Activated T-cell treated with anti-CD3 and anti-CD28 coated beads, Interleukin-2, amount 50 U/mL, for 24 hours (primary cell): ENCODE data around the gene TRPM4.
"Not testable (repeated sequence)": the region's sequence is repeated elsewhere in the genome, so short reads cannot be mapped to it uniquely, and the experiment has no call there.

Source experiments
- DNase-seq: peaks from one replicate; pipeline ENCODE4 v3.0.0-alpha.2; 2020
- H3K27ac Mint-ChIP-seq: 2 replicates; pipeline ENCODE4 v1.8.0; 2020; ENCODE audit warnings: mild to moderate bottlenecking, mixed read lengths
- H3K27me3 Mint-ChIP-seq: 2 replicates; pipeline ENCODE4 v1.8.0; 2020; ENCODE audit warnings: mixed read lengths
- H3K36me3 Mint-ChIP-seq: 2 replicates; pipeline ENCODE4 v1.8.0; 2020; ENCODE audit warnings: low read depth, mixed read lengths
- H3K4me1 Mint-ChIP-seq: 2 replicates; pipeline ENCODE4 v1.8.0; 2020; ENCODE audit warnings: low read depth, mixed read lengths
- H3K4me3 Mint-ChIP-seq: 2 replicates; pipeline ENCODE4 v1.8.0; 2020; ENCODE audit warnings: mild to moderate bottlenecking, moderate library complexity, mixed read lengths
- H3K9me3 Mint-ChIP-seq: 2 replicates; pipeline ENCODE4 v1.8.0; 2020; ENCODE audit warnings: mixed read lengths

The TRPM4 gene

DNA sequence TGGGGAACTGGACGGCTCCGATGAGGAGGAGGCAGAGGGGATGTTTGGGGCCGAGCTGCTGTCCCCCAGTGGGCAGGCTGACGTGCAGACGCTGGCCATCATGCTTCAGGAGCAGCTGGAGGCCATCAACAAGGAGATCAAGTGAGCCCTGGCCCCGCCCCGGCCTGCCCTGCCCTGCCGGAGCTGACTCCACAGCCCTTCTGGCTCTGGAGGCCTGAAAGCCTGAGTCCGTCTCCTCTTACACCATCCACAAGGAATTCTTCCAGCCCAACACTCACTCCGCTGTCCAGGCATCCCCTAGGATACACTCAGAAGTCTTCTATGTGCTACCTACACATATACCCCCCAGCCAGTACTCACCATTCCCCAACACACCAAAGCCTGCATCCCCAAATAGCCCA lies 20.8 kb upstream of the TRPM4 start:
- Mint-ChIP-seq H3K4me1 (peaks cover 16% of the 10 kb centered on the region), H3K27me3 (peaks cover 8% of the 10 kb centered on the region), H3K9me3 (no peaks in the 10 kb centered on the region), H3K4me3 (no peak overlapping the region), H3K36me3 (no peaks in the 10 kb centered on the region), H3K27ac (no peak overlapping the region)
- no peak for DNase-seq

DNA sequence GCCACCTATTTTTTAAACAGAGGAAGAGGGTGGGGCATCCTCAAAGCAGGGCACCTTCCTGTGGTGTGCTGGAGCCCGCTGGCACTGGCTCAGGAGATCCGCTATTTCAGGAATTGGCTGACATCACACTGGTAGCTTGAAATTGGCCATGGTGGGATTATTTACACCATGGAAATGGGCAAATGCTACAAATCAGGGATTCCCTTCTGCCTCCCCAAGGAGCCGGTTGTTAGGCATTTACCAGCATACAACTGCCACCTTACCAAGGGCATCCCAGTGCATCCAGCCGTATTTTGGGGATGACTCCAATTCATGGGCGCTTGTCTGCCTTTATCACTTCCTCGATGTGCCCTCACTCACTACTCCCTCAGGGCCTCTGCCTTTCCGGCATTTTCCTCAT lies 16.6 kb upstream of the TRPM4 start:
- peaks cover 20% of the 10 kb centered on the region for H3K27me3 Mint-ChIP-seq

GRCh38 chr19:49141352-49141751 lies 16.2 kb upstream of the TRPM4 start:
- peaks cover 18% of the 10 kb centered on the region for H3K4me1 Mint-ChIP-seq
- H3K4me3 Mint-ChIP-seq = no peak overlapping the region
- no peak for DNase-seq

More for the DNA sequence above, 16.6 kb upstream of the TRPM4 start:
- Mint-ChIP-seq H3K36me3 (no peaks in the 10 kb centered on the region), H3K4me3 (no peak overlapping the region), H3K9me3 (no peaks in the 10 kb centered on the region), H3K4me1 (peaks cover 18% of the 10 kb centered on the region), H3K27ac (no peak overlapping the region)
- no peak for DNase-seq

DNA sequence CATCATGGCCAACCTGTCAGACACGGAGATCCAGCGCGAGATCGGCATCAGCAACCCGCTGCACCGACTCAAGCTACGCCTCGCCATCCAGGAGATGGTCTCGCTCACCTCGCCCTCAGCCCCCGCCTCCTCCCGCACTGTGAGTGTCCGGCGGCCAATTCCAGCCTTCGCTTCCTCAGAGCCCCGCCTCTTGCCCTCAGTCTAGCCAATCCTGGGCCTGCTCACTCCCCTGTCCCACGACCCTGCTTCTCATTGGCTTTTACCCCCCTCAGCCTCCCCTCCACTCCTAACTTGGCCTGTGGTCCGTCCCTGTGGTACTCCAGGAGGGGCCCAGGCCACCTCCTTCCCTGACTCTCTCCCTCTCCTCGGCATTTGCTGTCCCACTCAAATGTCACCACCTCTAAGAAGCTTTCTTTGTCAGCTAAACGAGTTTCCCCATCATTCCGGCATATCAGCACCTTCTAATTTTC lies 14.7 kb upstream of the TRPM4 start:
- peak; percentile 76 for DNase-seq
- no peak overlapping the region for H3K27ac Mint-ChIP-seq

More at GRCh38 chr19:49141352-49141751, 16.2 kb upstream of the TRPM4 start:
- Mint-ChIP-seq H3K27ac (no peak overlapping the region), H3K9me3 (no peaks in the 10 kb centered on the region), H3K27me3 (peaks cover 24% of the 10 kb centered on the region), H3K36me3 (no peaks in the 10 kb centered on the region)

GRCh38 chr19:49145573-49146407 lies 11.8 kb upstream of the TRPM4 start:
- peak; percentile 90 for DNase-seq
- Mint-ChIP-seq H3K4me3 (peak overlapping the region; percentile 54), H3K4me1 (peaks cover 35% of the 10 kb centered on the region), H3K9me3 (no peaks in the 10 kb centered on the region), H3K27ac (peak overlapping the region; percentile 82), H3K27me3 (peaks cover 64% of the 10 kb centered on the region), H3K36me3 (no peaks in the 10 kb centered on the region)

More for the DNA sequence above, 14.7 kb upstream of the TRPM4 start:
- peaks cover 18% of the 10 kb centered on the region for H3K4me1 Mint-ChIP-seq
- H3K4me3 Mint-ChIP-seq = peak overlapping the region; percentile 75
- peaks cover 38% of the 10 kb centered on the region for H3K27me3 Mint-ChIP-seq
- H3K9me3 Mint-ChIP-seq = no peaks in the 10 kb centered on the region
- no peaks in the 10 kb centered on the region for H3K36me3 Mint-ChIP-seq

- H3K4me3 Mint-ChIP-seq, DNase-seq, H3K27ac Mint-ChIP-seq, H3K36me3 Mint-ChIP-seq, H3K9me3 Mint-ChIP-seq: not testable (repeated sequence)
- peaks cover 69% of the 10 kb centered on the region for H3K27me3 Mint-ChIP-seq
- peaks cover 34% of the 10 kb centered on the region for H3K4me1 Mint-ChIP-seq
These were observed 11.2 kb upstream of the TRPM4 start for GRCh38 chr19:49146408-49146770.

DNA sequence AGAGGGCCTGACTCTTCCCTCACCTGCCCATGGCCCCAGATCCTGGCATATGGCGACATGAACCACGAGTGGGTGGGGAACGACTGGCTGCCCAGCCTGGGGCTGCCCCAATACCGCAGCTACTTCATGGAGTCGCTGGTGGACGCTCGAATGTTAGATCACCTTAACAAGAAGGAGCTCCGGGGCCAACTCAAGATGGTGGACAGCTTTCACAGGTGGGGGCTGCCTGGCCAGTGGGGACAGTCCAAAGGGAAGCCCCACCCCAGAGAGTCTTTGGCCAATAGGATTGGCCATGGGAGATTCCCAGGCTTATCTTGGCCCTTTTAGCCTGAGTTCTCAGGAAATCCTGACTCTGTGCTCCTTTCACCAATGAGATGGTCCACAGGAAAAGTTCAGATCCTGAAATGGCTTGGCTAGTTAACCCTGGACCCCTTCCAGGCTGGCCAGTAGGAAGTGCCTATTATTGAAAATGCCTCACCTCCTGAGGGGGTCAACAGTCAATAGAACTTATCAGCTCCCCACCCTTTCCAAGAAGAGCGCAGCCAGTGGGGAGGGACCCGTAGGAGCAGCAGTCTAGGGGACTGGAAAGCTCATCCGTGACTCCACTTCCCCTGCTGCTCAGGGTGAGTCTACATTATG lies 9.4 kb upstream of the TRPM4 start:
- no peak overlapping the region for H3K4me3 Mint-ChIP-seq
- peaks cover 73% of the 10 kb centered on the region for H3K27me3 Mint-ChIP-seq
- no peak for DNase-seq
- H3K27ac Mint-ChIP-seq = no peak overlapping the region
- H3K36me3 Mint-ChIP-seq = no peaks in the 10 kb centered on the region
- peaks cover 31% of the 10 kb centered on the region for H3K4me1 Mint-ChIP-seq
- H3K9me3 Mint-ChIP-seq = peaks cover 4% of the 10 kb centered on the region

- Mint-ChIP-seq H3K9me3 (peaks cover 4% of the 10 kb centered on the region), H3K27ac (no peak overlapping the region), H3K27me3 (peaks cover 82% of the 10 kb centered on the region), H3K36me3 (no peaks in the 10 kb centered on the region), H3K4me1 (peaks cover 30% of the 10 kb centered on the region), H3K4me3 (peak overlapping the region; percentile 70)
- peak; percentile 85 for DNase-seq
These were observed 8.6 kb upstream of the TRPM4 start for GRCh38 chr19:49148784-49149651.

GRCh38 chr19:49149652-49150105 lies 7.9 kb upstream of the TRPM4 start:
- DNase-seq = no peak
- Mint-ChIP-seq H3K36me3 (no peaks in the 10 kb centered on the region), H3K9me3 (peaks cover 4% of the 10 kb centered on the region), H3K4me1 (peaks cover 30% of the 10 kb centered on the region), H3K27ac (no peak overlapping the region), H3K4me3 (peak overlapping the region; percentile 70), H3K27me3 (peaks cover 88% of the 10 kb centered on the region)

DNA sequence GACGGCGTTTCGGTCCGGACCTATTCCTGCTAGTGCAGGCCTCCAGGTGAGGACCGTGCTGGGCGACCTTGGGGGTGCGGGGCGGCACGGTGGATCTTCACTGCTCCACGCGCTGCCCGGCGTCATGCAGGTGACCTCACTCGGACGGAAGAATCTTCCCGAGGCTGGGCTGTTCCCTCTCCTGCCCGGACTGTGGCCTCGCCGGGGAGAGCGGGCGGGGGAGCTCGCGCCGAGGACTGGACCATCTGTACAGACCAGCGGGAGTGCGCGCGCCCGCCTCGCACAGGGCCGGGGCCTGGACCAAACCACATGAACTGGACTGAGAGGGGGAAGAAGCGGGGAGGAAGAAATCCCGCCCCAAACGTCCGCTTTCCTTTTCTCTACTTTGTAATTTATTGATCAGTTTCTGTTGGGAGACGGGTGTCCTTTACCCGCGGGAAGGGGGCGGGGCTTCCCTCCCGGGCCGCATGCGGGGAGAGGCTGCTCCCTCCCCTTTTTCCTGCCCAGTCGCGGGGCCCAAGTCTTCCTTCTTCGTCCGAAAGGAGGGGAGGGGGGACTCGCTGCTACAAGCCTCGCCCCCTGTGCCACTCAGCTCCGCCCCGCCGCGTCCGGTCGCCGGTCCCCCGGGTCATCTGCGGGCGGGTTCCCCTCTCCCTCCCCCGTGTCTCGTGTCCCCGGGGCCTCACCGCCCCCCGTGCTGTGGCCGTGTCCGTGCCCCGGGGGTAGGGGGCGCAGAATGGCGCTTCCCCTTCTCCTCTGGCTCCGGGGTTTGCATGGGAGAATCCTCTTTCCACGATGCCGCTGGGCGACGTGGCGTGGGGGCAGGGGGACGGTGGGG lies 7.3 kb upstream of the TRPM4 start:
- Mint-ChIP-seq H3K27me3 (peaks cover 89% of the 10 kb centered on the region), H3K4me1 (peaks cover 28% of the 10 kb centered on the region), H3K36me3 (no peaks in the 10 kb centered on the region), H3K4me3 (peak overlapping the region; percentile 70), H3K27ac (no peak overlapping the region), H3K9me3 (peaks cover 4% of the 10 kb centered on the region)
- DNase-seq = peak; percentile 61

- Mint-ChIP-seq H3K36me3 (no peaks in the 10 kb centered on the region), H3K4me3 (no peak overlapping the region), H3K4me1 (peaks cover 24% of the 10 kb centered on the region), H3K27ac (no peak overlapping the region), H3K27me3 (peaks cover 89% of the 10 kb centered on the region), H3K9me3 (peaks cover 4% of the 10 kb centered on the region)
- DNase-seq = no peak
These were observed 6.7 kb upstream of the TRPM4 start for GRCh38 chr19:49150944-49151243.

DNA sequence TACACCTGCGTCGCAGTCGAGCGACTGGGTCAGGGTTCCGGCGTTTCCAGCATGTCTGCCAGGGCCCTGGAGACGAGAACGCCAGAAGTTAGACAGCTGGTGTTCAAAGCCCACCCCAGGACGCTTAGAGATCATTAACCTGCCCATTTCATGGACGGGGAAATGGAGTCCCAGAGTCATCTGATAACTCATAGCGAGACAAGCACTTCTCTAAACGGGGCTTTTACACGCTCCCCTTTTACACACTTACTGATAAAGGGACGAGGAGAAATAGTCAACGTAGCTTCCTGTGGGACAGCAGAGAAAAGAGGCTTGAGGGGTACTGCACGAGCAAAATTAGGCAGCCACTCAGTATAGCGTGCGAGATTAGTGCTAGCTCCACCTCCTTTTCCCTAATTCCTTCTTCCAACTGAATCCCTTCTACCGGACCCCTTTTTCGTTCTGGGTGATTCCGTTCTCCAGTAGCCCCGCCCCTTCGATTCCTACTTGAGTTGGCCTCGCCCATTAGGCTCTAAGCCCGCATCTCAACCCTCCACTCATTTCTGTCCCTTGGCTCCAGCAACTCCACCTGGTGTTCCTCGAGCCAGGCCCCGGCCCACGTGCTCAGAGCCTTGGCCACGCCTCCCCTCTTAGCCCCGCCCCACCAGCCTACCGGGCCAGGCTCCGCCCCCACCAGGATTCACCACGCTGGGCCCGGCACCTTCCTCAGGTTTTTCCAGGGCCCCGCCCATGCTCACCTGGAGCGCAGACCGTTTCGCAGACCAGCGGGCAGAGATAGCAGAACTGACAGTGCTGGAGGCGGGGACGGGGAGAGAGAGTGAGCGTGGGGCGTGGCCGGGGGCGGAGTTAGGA lies 6.1 kb upstream of the TRPM4 start:
- peak; percentile 60 for DNase-seq
- Mint-ChIP-seq H3K36me3 (no peaks in the 10 kb centered on the region), H3K27ac (no peak overlapping the region), H3K27me3 (peaks cover 87% of the 10 kb centered on the region), H3K4me1 (peaks cover 24% of the 10 kb centered on the region), H3K4me3 (no peak overlapping the region), H3K9me3 (peaks cover 4% of the 10 kb centered on the region)

DNA sequence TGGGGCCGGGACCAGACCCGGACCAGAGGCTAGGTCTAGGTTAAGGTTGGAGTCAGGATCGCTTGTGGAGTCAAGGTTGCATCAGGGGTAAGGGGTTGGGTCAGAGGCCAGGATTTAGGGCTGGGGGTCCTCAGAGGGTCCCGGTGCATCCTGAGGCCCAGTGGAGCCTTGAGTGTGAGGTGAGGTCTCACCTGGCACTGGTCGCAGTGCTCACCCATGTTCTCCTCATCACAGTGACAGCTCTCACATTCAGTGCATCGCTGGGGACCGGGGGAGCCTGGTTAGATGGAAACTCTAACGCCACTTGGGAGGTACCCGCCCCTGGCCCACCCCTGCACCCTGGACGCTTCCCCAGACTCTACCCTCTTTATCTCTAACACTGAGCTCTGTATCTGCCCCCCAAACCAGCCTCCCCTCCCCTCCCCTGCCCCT lies 5.5 kb upstream of the TRPM4 start:
- no peak overlapping the region for H3K27ac Mint-ChIP-seq
- DNase-seq = no peak

More for the DNA sequence above, 5.5 kb upstream of the TRPM4 start:
- Mint-ChIP-seq H3K4me3 (no peak overlapping the region), H3K27me3 (peaks cover 82% of the 10 kb centered on the region), H3K4me1 (peaks cover 24% of the 10 kb centered on the region), H3K9me3 (peaks cover 4% of the 10 kb centered on the region), H3K36me3 (no peaks in the 10 kb centered on the region)
